ENCODE results near the gene DUOX1.

The DUOX1 gene

GRCh38 chr15:45123397-45123796, 6.4 kb upstream of the DUOX1 start:
- FAIRE-seq = no peak
- no peak for DNase-seq (ENCODE audit: insufficient read length, low spot score)
- TF ChIP-seq CTCF (IDR thresholded peaks at IDR 0.05; ENCODE audit: insufficient read depth, missing control alignments) = no peak

- DNase-seq (ENCODE audit: insufficient read length, low spot score) = no peak
- FAIRE-seq = no peak
- TF ChIP-seq CTCF (IDR thresholded peaks at IDR 0.05; ENCODE audit: insufficient read depth, missing control alignments) = peak; percentile 75
Measured at GRCh38 chr15:45126535-45127158, 3.1 kb upstream of the DUOX1 start.

GRCh38 chr15:45128971-45129639, 689 bp upstream of the DUOX1 start:
- DNase-seq (ENCODE audit: insufficient read length, low spot score) (no peak), FAIRE-seq (no peak)
- TF ChIP-seq CTCF (IDR thresholded peaks at IDR 0.05; ENCODE audit: insufficient read depth, missing control alignments) = no peak

- no peak for TF ChIP-seq CTCF (IDR thresholded peaks at IDR 0.05; ENCODE audit: insufficient read depth, missing control alignments)
- DNase-seq (ENCODE audit: insufficient read length, low spot score) (no peak), FAIRE-seq (no peak)
Measured at GRCh38 chr15:45130291-45131000, 652 bp downstream of the DUOX1 start.

GRCh38 chr15:45131510-45131909, 1.7 kb downstream of the DUOX1 start:
- FAIRE-seq = no peak
- TF ChIP-seq CTCF (IDR thresholded peaks at IDR 0.05; ENCODE audit: insufficient read depth, missing control alignments) = no peak
- DNase-seq (ENCODE audit: insufficient read length, low spot score) = no peak

GRCh38 chr15:45132844-45133560, 3.2 kb downstream of the DUOX1 start:
- no peak for DNase-seq (ENCODE audit: insufficient read length, low spot score)
- TF ChIP-seq CTCF (IDR thresholded peaks at IDR 0.05; ENCODE audit: insufficient read depth, missing control alignments) = no peak
- FAIRE-seq = no peak

Measured in D721Med (cell line).